Activated T-helper 9 cell treated with anti-CD3 and anti-CD28 coated beads, Interleukin-2, amount 50 U/mL, for 16 hours (primary cell): ENCODE data around the gene USP20.
A peak's percentile ranks its signal among the peaks of the same experiment; 100 is the strongest.
"Not testable (repeated sequence)": the region's sequence is repeated elsewhere in the genome, so short reads cannot be mapped to it uniquely, and the experiment has no call there.

ENCODE experiments used
- DNase-seq: peaks from one replicate; pipeline ENCODE4 v3.0.0-alpha.2; 2020; ENCODE audit warnings: low read depth

Gene USP20

GRCh38 chr9:129835128-129835859 is at the start of gene USP20, which contains the start of gene C9orf78:
USP20 (plus strand) TSS chr9:129835458; CDS start chr9:129852556, 17,098 bp downstream.
C9orf78 (minus strand) TSS chr9:129835275; CDS start chr9:129835221, 54 bp downstream.
- peak; percentile 97 for DNase-seq

- no peak for DNase-seq
Observed at GRCh38 chr9:129785866-129786265, 49.4 kb upstream of the USP20 start.

GRCh38 chr9:129786481-129786880 is 48.8 kb upstream of the USP20 start:
- DNase-seq = no peak

GRCh38 chr9:129794549-129794948 is 40.7 kb upstream of the USP20 start:
- DNase-seq = no peak

- not testable (repeated sequence) for DNase-seq
Observed at GRCh38 chr9:129796029-129796428, 39.2 kb upstream of the USP20 start.

- DNase-seq = no peak
Observed at GRCh38 chr9:129798973-129799372, 36.3 kb upstream of the USP20 start.

- DNase-seq = no peak
Observed at GRCh38 chr9:129801504-129801903, 33.8 kb upstream of the USP20 start.

GRCh38 chr9:129802833-129803675 is 32.2 kb upstream of the USP20 start, which contains the start of gene TOR1B:
TOR1B (plus strand) TSS chr9:129803184; CDS start chr9:129803213, 29 bp downstream.
- peak; percentile 88 for DNase-seq

- DNase-seq = no peak
Observed at GRCh38 chr9:129803676-129804060, 31.6 kb upstream of the USP20 start.

GRCh38 chr9:129806061-129806460 is 29.2 kb upstream of the USP20 start:
- DNase-seq = no peak

- no peak for DNase-seq
Observed at GRCh38 chr9:129809346-129809745, 25.9 kb upstream of the USP20 start.

GRCh38 chr9:129810116-129810515 is 25.1 kb upstream of the USP20 start:
- DNase-seq = no peak

GRCh38 chr9:129810788-129811187 is 24.5 kb upstream of the USP20 start:
- no peak for DNase-seq

GRCh38 chr9:129811967-129812363 is 23.3 kb upstream of the USP20 start:
- no peak for DNase-seq

GRCh38 chr9:129812385-129812784 is 22.9 kb upstream of the USP20 start:
- no peak for DNase-seq

- no peak for DNase-seq
Observed at GRCh38 chr9:129813661-129814060, 21.6 kb upstream of the USP20 start.

- DNase-seq = no peak
Observed at GRCh38 chr9:129814432-129815223, 20.6 kb upstream of the USP20 start.

- DNase-seq = no peak
Observed at GRCh38 chr9:129815278-129815677, 20.0 kb upstream of the USP20 start.

GRCh38 chr9:129816501-129817435 is 18.5 kb upstream of the USP20 start:
- no peak for DNase-seq

GRCh38 chr9:129822898-129823541 is 12.2 kb upstream of the USP20 start:
- no peak for DNase-seq

- no peak for DNase-seq
Observed at GRCh38 chr9:129823542-129823934, 11.7 kb upstream of the USP20 start.
